H1 (cell line): ENCODE data around the gene TOMM40. TPM values are rescaled to one million over a fixed set of nuclear protein-coding genes. Genes with fewer than 3 reads are reported as not detected.

Experiments used
- ATF3 ChIP-seq: IDR thresholded peaks from 2 replicates; pipeline ENCODE4 v1.6.1; 2011; ENCODE audit warnings: low read depth, mild to moderate bottlenecking, low read length; ENCODE audit not compliant: insufficient read depth
- CHD1 ChIP-seq: IDR thresholded peaks from 2 replicates; pipeline ENCODE4 v1.6.1; 2012; ENCODE audit warnings: low read depth, low read length, improper control_type of control experiment
- CHD7 ChIP-seq: fragments of 300-600 bp; sonication (generic); IDR thresholded peaks from 2 replicates; pipeline ENCODE4 v1.7.1; 2012; ENCODE audit warnings: low read length, moderate library complexity, mild to moderate bottlenecking, inconsistent platforms; ENCODE audit not compliant: insufficient replicate concordance
- GABPA ChIP-seq: IDR thresholded peaks from 2 replicates; pipeline ENCODE4 v1.6.1; 2011; ENCODE audit warnings: mild to moderate bottlenecking, low read length, moderate library complexity, borderline replicate concordance; ENCODE audit not compliant: insufficient read depth
- NANOG ChIP-seq: IDR thresholded peaks from 2 replicates; pipeline ENCODE4 v1.6.1; 2011; ENCODE audit warnings: low read length, low read depth, mild to moderate bottlenecking, inconsistent platforms; ENCODE audit not compliant: insufficient read depth, poor library complexity, severe bottlenecking
- RAD21 ChIP-seq, 2 experiments: IDR thresholded peaks in 1 of 2; conservative IDR thresholded peaks in 1 of 2; 2 replicates each; pipeline ENCODE4 v1.6.1; 2011; ENCODE audit warnings: low read depth in 2 of 2, low read length in 2 of 2, improper control_type of control experiment in 1 of 2, inconsistent platforms in 1 of 2, mild to moderate bottlenecking in 1 of 2, moderate library complexity in 1 of 2
- RXRA ChIP-seq: IDR thresholded peaks from 2 replicates; pipeline ENCODE4 v1.6.1; 2011; ENCODE audit warnings: low read depth, mild to moderate bottlenecking, low read length, moderate library complexity; ENCODE audit not compliant: insufficient read depth
- SAP30 ChIP-seq: fragments of 300-600 bp; sonication (generic); IDR thresholded peaks from 2 replicates; pipeline ENCODE4 v1.7.1; 2012; ENCODE audit warnings: low read length, moderate library complexity, mild to moderate bottlenecking, inconsistent platforms; ENCODE audit not compliant: insufficient read depth, insufficient replicate concordance
- TEAD4 ChIP-seq: IDR thresholded peaks from 2 replicates; pipeline ENCODE4 v1.6.1; 2012; ENCODE audit warnings: low read depth, low read length, inconsistent platforms, mixed read lengths
- polyA plus RNA-seq, 7 experiments: library from polyadenylated mRNA; depleted of rRNA in 3 of 7; stranded (reverse) in 5 of 7; unstranded in 2 of 7; fragments of >200 nt in 5 of 7; fragments of 200-250 nt in 2 of 7; gene quantifications; 1 replicate in 5 of 7; 2 replicates in 1 of 7; 4 replicates in 1 of 7; pipeline versions ENCODE4 v1.2.1 to v1.2.3, GENCODE V29; 2011 to 2013; ENCODE audit warnings: missing spikeins in 2 of 7, mixed read lengths in 2 of 7
- total RNA-seq: library from RNA; stranded (reverse); fragmentation: NEBNext Ultra II Directional; extraction: Animal tissue kit (Norgen Biotek cat#: 25700); gene quantifications from 2 replicates; pipeline ENCODE4 v1.2.1, GENCODE V29; 2021

TOMM40 gene
- total and polyA plus RNA-seq, 2 of the 8 experiments (the other 6 are each of a cell fraction or from before 2014, with no cell fraction given): 154 to 179 TPM

- TF ChIP-seq RAD21 (IDR thresholded peaks at IDR 0.05 in 1 of 2, conservative IDR thresholded peaks at IDR 0.05 in 1 of 2; ENCODE audit: low read depth in 2 of 2, low read length in 2 of 2) (no peak), CHD1 (no peak), GABPA (peak; percentile 43; the same call in 1 of the 2 replicates), RXRA (no peak), SAP30 (no peak), TEAD4 (no peak), ATF3 (no peak), NANOG (peak; percentile 20), CHD7 (no peak)
These were observed 563 bp upstream of the TOMM40 start (continued) for GRCh38 chr19:44890366-44891015.
